GM18873 (cell line): ENCODE measurements around the gene RPS6KB2.
A peak's percentile ranks its signal among the peaks of the same experiment; 100 is the strongest.

Experiments used
- ATAC-seq: cut with Tn5 transposase; IDR thresholded peaks from one replicate; pipeline ENCODE4 v1.9.1; 2021; ENCODE audit warnings: mild to moderate bottlenecking, moderate library complexity, moderate number of reproducible peaks; ENCODE audit not compliant: unreplicated experiment, low FRiP score

Gene RPS6KB2

GRCh38 chr11:67409781-67410368 lies 18.4 kb upstream of the RPS6KB2 start:
- ATAC-seq = no peak

GRCh38 chr11:67410369-67410831 lies 17.9 kb upstream of the RPS6KB2 start:
- ATAC-seq = no peak

GRCh38 chr11:67410984-67411784 lies 17.1 kb upstream of the RPS6KB2 start:
- ATAC-seq = no peak

GRCh38 chr11:67411785-67412152 lies 16.5 kb upstream of the RPS6KB2 start:
- ATAC-seq = no peak

GRCh38 chr11:67412495-67413179 lies 15.7 kb upstream of the RPS6KB2 start:
- ATAC-seq = no peak

- ATAC-seq = no peak
Measured at GRCh38 chr11:67413266-67413849, 14.9 kb upstream of the RPS6KB2 start.

- ATAC-seq = no peak
Measured at GRCh38 chr11:67415501-67416304, 12.6 kb upstream of the RPS6KB2 start, which contains the start of gene CARNS1. TSS of gene CARNS1 (plus strand) at chr11:67415678. CDS start at chr11:67416200, 522 bp downstream.

GRCh38 chr11:67416416-67417335 lies 11.6 kb upstream of the RPS6KB2 start:
- no peak for ATAC-seq

GRCh38 chr11:67417425-67417824 lies 10.9 kb upstream of the RPS6KB2 start:
- ATAC-seq = no peak

- ATAC-seq = no peak
Measured at GRCh38 chr11:67418476-67419281, 9.6 kb upstream of the RPS6KB2 start.

- ATAC-seq = no peak
Measured at GRCh38 chr11:67419325-67420049, 8.8 kb upstream of the RPS6KB2 start.

GRCh38 chr11:67420147-67420645 lies 8.1 kb upstream of the RPS6KB2 start:
- no peak for ATAC-seq

- ATAC-seq = peak; percentile 62
Measured at GRCh38 chr11:67420646-67421429, 7.5 kb upstream of the RPS6KB2 start.

GRCh38 chr11:67421430-67422031 lies 6.8 kb upstream of the RPS6KB2 start:
- no peak for ATAC-seq

- no peak for ATAC-seq
Measured at GRCh38 chr11:67422891-67423290, 5.4 kb upstream of the RPS6KB2 start.

GRCh38 chr11:67423466-67423865 lies 4.8 kb upstream of the RPS6KB2 start:
- ATAC-seq = no peak
